HCT116 (cell line): ENCODE measurements around the gene PDE10A. TPM values are rescaled to one million over a fixed set of nuclear protein-coding genes. Genes with fewer than 3 reads are reported as not detected.
A peak's percentile ranks its signal among the peaks of the same experiment; 100 is the strongest.

ENCODE experiments used
- ATAC-seq: fragments of 200-7000 bp; cut with Tn5 transposase; 2 replicates; pipeline ENCODE4 v1.9.1; 2020; ENCODE audit warnings: mild to moderate bottlenecking, moderate library complexity
- BruUV-seq: library from RNA; stranded (reverse); fragments of 400-500 nt; replicated peaks from 2 replicates; lab custom pipeline; 2021; lab: Mats Ljungman, UMichigan
- CTCF ChIA-PET: fragments of 300-600 bp; sonication (Branson Sonifier 250); formaldehyde crosslinking; loops from one replicate; lab custom pipeline; 2021; ENCODE audit warnings: antibody characterized with exemption; lab: Charles Lee
- POLR2A ChIA-PET: fragments of 300-600, 350-600 bp; sonication (Branson Sonifier 250); formaldehyde crosslinking; loops from one replicate; lab custom pipeline; 2021; ENCODE audit warnings: antibody characterized with exemption; lab: Charles Lee
- RAD21 ChIA-PET, 2 experiments: fragments of 300-600 bp; sonication (Branson Sonifier 250); formaldehyde crosslinking; loops; one replicate each; lab custom pipeline; 2023; ENCODE audit warnings: low total read pairs in 2 of 2; ENCODE audit not compliant: uncharacterized antibody in 2 of 2, unreplicated experiment in 2 of 2, low non-redundant PET in 1 of 2; lab: Charles Lee
- DNase-seq: peaks from one replicate; pipeline ENCODE4 v3.0.0-alpha.2; 2010; ENCODE audit warnings: low read depth, low spot score
- H2AFZ ChIP-seq: fragments of 200-600 bp; shearing (Covaris generic), sonication (generic); 2 replicates; pipeline ENCODE4 v1.6.1; 2017; ENCODE audit warnings: low read depth, mixed run types, mixed read lengths, antibody characterized with exemption, low read length; ENCODE audit not compliant: poor library complexity, severe bottlenecking
- H3K27ac ChIP-seq: 2 replicates; pipeline ENCODE4 v1.5.1; 2012; ENCODE audit warnings: low read depth, low read length
- H3K27me3 ChIP-seq: fragments of 200-600 bp; sonication (generic); 2 replicates; pipeline ENCODE4 v1.6.1; 2016; ENCODE audit warnings: mixed run types, low read length, mixed read lengths; ENCODE audit not compliant: insufficient read depth
- H3K36me3 ChIP-seq, 2 experiments: fragments of 200-500 bp in 1 of 2; fragments of 200-600 bp in 1 of 2; sonication (Bioruptor generic) in 1 of 2; sonication (generic) in 1 of 2; 2 replicates each; pipeline versions ENCODE4 v1.5.1 to v1.6.1; 2014 to 2016; ENCODE audit warnings: low read length in 2 of 2, inconsistent platforms in 1 of 2, mixed read lengths in 1 of 2, mixed run types in 1 of 2; ENCODE audit not compliant: insufficient read depth in 2 of 2, control insufficient read depth in 1 of 2
- H3K4me1 ChIP-seq, 2 experiments: fragments of 200-600 bp in 1 of 2; sonication (generic) in 1 of 2; 2 replicates each; pipeline versions ENCODE4 v1.5.1 to v1.6.1; 2012 to 2017; ENCODE audit warnings: low read length in 2 of 2, inconsistent platforms in 1 of 2, mild to moderate bottlenecking in 1 of 2, mixed read lengths in 1 of 2, mixed run types in 1 of 2, moderate library complexity in 1 of 2; ENCODE audit not compliant: insufficient read depth in 2 of 2, control insufficient read depth in 1 of 2
- H3K4me2 ChIP-seq: fragments of 200-600 bp; sonication (generic); 2 replicates; pipeline ENCODE4 v1.6.1; 2017; ENCODE audit warnings: mixed run types, low read length, mixed read lengths
- H3K4me3 ChIP-seq, 2 experiments: fragments of 200-600 bp in 1 of 2; sonication (generic) in 1 of 2; replicated peaks in 1 of 2; 2 replicates each; pipeline ENCODE4 v1.5.1; 2011 to 2016; ENCODE audit warnings: low read length in 2 of 2, control low read depth in 1 of 2, low read depth in 1 of 2, mild to moderate bottlenecking in 1 of 2, mixed read lengths in 1 of 2, mixed run types in 1 of 2
- H3K79me2 ChIP-seq: fragments of 200-600 bp; sonication (generic); 2 replicates; pipeline ENCODE4 v1.6.1; 2017; ENCODE audit warnings: mild to moderate bottlenecking, mixed run types, low read length, moderate library complexity, mixed read lengths; ENCODE audit not compliant: insufficient read depth
- H3K9ac ChIP-seq: fragments of 200-600 bp; sonication (generic); 2 replicates; pipeline ENCODE4 v1.6.1; 2016; ENCODE audit warnings: low read length, mixed read lengths
- H3K9me2 ChIP-seq: fragments of 200-600 bp; sonication (generic), shearing (Covaris generic); 2 replicates; pipeline ENCODE4 v1.6.1; 2017; ENCODE audit warnings: mixed run types, mild to moderate bottlenecking, moderate library complexity; ENCODE audit not compliant: insufficient read depth
- H3K9me3 ChIP-seq, 2 experiments: fragments of 200-500 bp in 1 of 2; fragments of 200-600 bp in 1 of 2; sonication (Bioruptor generic) in 1 of 2; sonication (generic) in 1 of 2; 2 replicates each; pipeline ENCODE4 v1.6.1; 2014 to 2017; ENCODE audit warnings: low read length in 2 of 2, mixed read lengths in 2 of 2, inconsistent platforms in 1 of 2, low read depth in 1 of 2, mild to moderate bottlenecking in 1 of 2, mixed run types in 1 of 2, moderate library complexity in 1 of 2; ENCODE audit not compliant: control insufficient read depth in 1 of 2, insufficient read depth in 1 of 2
- H4K20me1 ChIP-seq: fragments of 200-600 bp; sonication (generic), shearing (Covaris generic); 2 replicates; pipeline ENCODE4 v1.6.1; 2017; ENCODE audit warnings: mixed run types, mild to moderate bottlenecking, moderate library complexity; ENCODE audit not compliant: insufficient read depth
- ELF1 ChIP-seq: IDR thresholded peaks from 2 replicates; pipeline ENCODE4 v1.6.1; 2012; ENCODE audit warnings: low read depth, borderline replicate concordance
- EZH2 ChIP-seq: fragments of 200-600 bp; sonication (generic); IDR thresholded peaks from 2 replicates; pipeline ENCODE4 v1.6.1; 2017; ENCODE audit warnings: antibody characterized with exemption, mixed run types
- EZH2phosphoT487 ChIP-seq: fragments of 200-600 bp; IDR thresholded peaks from 2 replicates; pipeline ENCODE4 v1.6.1; 2018; ENCODE audit warnings: antibody characterized with exemption, borderline replicate concordance
- FOSL1 ChIP-seq: IDR thresholded peaks from 2 replicates; pipeline ENCODE4 v1.6.1; 2012; ENCODE audit warnings: low read depth
- JUND ChIP-seq: IDR thresholded peaks from 2 replicates; pipeline ENCODE4 v1.6.1; 2012
- POLR2A ChIP-seq: IDR thresholded peaks from 2 replicates; pipeline ENCODE4 v1.7.0; 2011; ENCODE audit warnings: borderline replicate concordance; ENCODE audit not compliant: insufficient read depth, insufficient read length; ENCODE audit errors: extremely low read depth
- RAD21 ChIP-seq: IDR thresholded peaks from 2 replicates; pipeline ENCODE4 v1.6.1; 2012; ENCODE audit warnings: low read depth, mild to moderate bottlenecking
- SP1 ChIP-seq: IDR thresholded peaks from 2 replicates; pipeline ENCODE4 v1.6.1; 2012; ENCODE audit warnings: low read depth
- YY1 ChIP-seq: IDR thresholded peaks from 2 replicates; pipeline ENCODE4 v1.6.1; 2011; ENCODE audit warnings: low read length, low read depth, moderate library complexity, mild to moderate bottlenecking; ENCODE audit not compliant: insufficient replicate concordance; ENCODE audit errors: extremely low read depth
- ZNF274 ChIP-seq: fragments of 200-500 bp; sonication (Bioruptor generic); IDR thresholded peaks from 2 replicates; pipeline ENCODE4 v1.6.1; 2014; ENCODE audit warnings: mild to moderate bottlenecking, low read depth, low read length, inconsistent platforms
- intact Hi-C: fragments of 100-400 bp; cut with micrococcal nuclease; formaldehyde crosslinking; loops from 2 replicates; pipeline ENCODE4 v1.10.0; 2022
- total RNA-seq: library from RNA; stranded (reverse); gene quantifications from one replicate; pipeline ENCODE4 v1.2.1, GENCODE V29; 2021; ENCODE audit not compliant: unreplicated experiment
- TF ChIP-seq, protein P1 (sequence below): IDR thresholded peaks from 2 replicates; pipeline ENCODE4 v1.6.1; 2012
- TF ChIP-seq, protein P2 (sequence below): IDR thresholded peaks from 2 replicates; pipeline ENCODE4 v1.6.1; 2011; ENCODE audit warnings: mild to moderate bottlenecking, low read length, moderate library complexity; ENCODE audit not compliant: insufficient replicate concordance; ENCODE audit errors: extremely low read depth

PDE10A gene
- total RNA-seq, 1 experiment from 2014 or later = 0.37 TPM

DNA sequence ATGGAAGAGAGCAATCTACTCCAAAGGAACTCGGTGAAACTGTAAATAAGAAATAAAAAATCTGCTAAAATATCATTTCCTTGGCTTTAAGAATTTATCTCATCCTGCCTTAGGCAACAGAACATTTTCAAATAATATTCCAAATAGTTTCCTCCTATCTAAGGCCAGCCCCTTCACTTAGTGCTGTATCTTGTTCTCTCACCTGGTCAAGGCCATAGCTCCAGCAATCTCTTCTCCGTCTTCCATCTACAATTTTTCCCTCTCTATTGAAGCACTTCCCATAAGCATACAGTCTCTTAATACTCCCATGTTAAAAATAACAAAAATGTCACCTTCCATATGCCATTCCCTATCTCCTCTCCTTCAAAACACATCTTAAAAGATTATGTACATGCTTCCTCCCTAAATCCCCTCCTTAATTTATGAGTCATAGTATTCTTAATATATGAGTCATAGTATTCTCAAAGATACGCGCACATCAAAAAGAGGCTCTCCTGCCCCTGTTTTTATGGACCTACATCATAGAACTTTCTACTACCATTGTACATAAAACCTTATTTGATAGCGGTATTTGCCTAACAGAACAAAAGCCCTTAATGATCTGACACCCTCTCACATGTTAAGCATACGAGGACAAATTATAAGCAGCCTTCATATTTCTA, 146.9 kb downstream of the PDE10A start:
- H2AFZ ChIP-seq = peak overlapping the region; percentile 72
- RAD21 ChIA-PET = no interaction called here
- H3K9me3 ChIP-seq = no peaks in the 10 kb centered on the region
- H3K9ac ChIP-seq = no peak overlapping the region
- BruUV-seq = TSS peak; percentile 45
- H3K4me2 ChIP-seq = peak overlapping the region; percentile 55
- no peaks in the 10 kb centered on the region for H3K27me3 ChIP-seq
- peak; percentile 83 for ATAC-seq
- peak overlapping the region; percentile 44; the same call in 1 of the 2 replicates for H3K27ac ChIP-seq
- CTCF ChIA-PET = no interaction called here
- H3K79me2 ChIP-seq = no peaks in the 10 kb centered on the region
- H3K4me1 ChIP-seq = peaks cover 9 to 11% of the 10 kb centered on the region in 2 experiments; a peak in 3 of 4 replicates
- peak; percentile 35 for DNase-seq
- TF ChIP-seq SP1 (0 out of 2 replicates have a peak, but pooled peaks have one; percentile 18), JUND (peak; percentile 67), FOSL1 (peak; percentile 72), YY1 (no peak)
- TF ChIP-seq, protein P1, sequence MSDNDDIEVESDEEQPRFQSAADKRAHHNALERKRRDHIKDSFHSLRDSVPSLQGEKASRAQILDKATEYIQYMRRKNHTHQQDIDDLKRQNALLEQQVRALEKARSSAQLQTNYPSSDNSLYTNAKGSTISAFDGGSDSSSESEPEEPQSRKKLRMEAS = no peak
- H3K36me3 ChIP-seq = no peaks in the 10 kb centered on the region
- POLR2A ChIA-PET = no interaction called here
- peak overlapping the region in 1 of 2 experiments; percentile 12; a peak in 1 of 4 replicates for H3K4me3 ChIP-seq
- no peaks in the 10 kb centered on the region for H4K20me1 ChIP-seq
- no peaks in the 10 kb centered on the region for H3K9me2 ChIP-seq
- intact Hi-C loops = no loop called here

DNA sequence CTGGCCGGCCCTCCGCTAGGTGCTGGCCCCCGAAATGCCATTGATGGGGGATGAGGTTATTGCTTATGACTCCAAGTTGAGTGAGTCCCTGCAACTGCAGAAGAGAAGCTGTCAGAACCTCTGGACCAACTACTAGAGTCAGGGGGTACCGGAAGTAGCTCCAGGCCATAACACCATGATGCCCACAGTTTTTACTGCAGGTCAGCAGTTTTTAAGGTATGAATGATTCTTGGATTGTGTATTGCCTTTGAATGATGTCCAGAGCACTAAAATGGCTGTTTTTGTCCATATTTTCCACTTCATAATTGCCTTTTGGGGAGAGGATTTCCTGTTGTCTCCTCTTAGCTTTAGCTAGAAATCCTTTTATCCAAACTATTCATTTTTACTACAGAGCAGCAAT, 148.4 kb downstream of the PDE10A start:
- H2AFZ ChIP-seq = no peak overlapping the region
- ChIA-PET POLR2A (no interaction called here), CTCF (no interaction called here), RAD21 (no interaction called here)
- H3K4me3 ChIP-seq = no peak overlapping the region
- no TSS peak for BruUV-seq
- TF ChIP-seq, protein P2, sequence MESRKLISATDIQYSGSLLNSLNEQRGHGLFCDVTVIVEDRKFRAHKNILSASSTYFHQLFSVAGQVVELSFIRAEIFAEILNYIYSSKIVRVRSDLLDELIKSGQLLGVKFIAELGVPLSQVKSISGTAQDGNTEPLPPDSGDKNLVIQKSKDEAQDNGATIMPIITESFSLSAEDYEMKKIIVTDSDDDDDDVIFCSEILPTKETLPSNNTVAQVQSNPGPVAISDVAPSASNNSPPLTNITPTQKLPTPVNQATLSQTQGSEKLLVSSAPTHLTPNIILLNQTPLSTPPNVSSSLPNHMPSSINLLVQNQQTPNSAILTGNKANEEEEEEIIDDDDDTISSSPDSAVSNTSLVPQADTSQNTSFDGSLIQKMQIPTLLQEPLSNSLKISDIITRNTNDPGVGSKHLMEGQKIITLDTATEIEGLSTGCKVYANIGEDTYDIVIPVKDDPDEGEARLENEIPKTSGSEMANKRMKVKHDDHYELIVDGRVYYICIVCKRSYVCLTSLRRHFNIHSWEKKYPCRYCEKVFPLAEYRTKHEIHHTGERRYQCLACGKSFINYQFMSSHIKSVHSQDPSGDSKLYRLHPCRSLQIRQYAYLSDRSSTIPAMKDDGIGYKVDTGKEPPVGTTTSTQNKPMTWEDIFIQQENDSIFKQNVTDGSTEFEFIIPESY = no peak
- no peak for TF ChIP-seq ELF1
- no peak for TF ChIP-seq FOSL1
- TF ChIP-seq YY1 = no peak
- TF ChIP-seq RAD21 = no peak
- TF ChIP-seq SP1 = no peak
- no peak for TF ChIP-seq EZH2
- TF ChIP-seq, protein P1 = no peak
- no peak for TF ChIP-seq ZNF274
- no peak for TF ChIP-seq EZH2phosphoT487
- TF ChIP-seq POLR2A = no peak
- peaks cover 9 to 11% of the 10 kb centered on the region in 2 experiments; a peak in 3 of 4 replicates for H3K4me1 ChIP-seq
- H3K9ac ChIP-seq = no peak overlapping the region
- no peaks in the 10 kb centered on the region for H3K9me3 ChIP-seq
- H3K27ac ChIP-seq = no peak overlapping the region
- ATAC-seq (no peak), DNase-seq (no peak)
- intact Hi-C loops = no loop called here
- H3K36me3 ChIP-seq = no peaks in the 10 kb centered on the region
- no peaks in the 10 kb centered on the region for H3K9me2 ChIP-seq
- no peaks in the 10 kb centered on the region for H3K27me3 ChIP-seq
- H3K4me2 ChIP-seq = no peak overlapping the region
- H3K79me2 ChIP-seq = no peaks in the 10 kb centered on the region
- H4K20me1 ChIP-seq = no peaks in the 10 kb centered on the region
